GM19193 (cell line): ENCODE measurements around the gene ADCY1.

Experiments
- POLR2A ChIP-seq: IDR thresholded peaks from 4 replicates; pipeline ENCODE4 v1.6.1; 2011; ENCODE audit not compliant: insufficient read depth, insufficient read length; ENCODE audit errors: extremely low read depth

Gene ADCY1

GRCh38 chr7:45689011-45689796 lies 115.0 kb downstream of the ADCY1 start:
- TF ChIP-seq POLR2A, result no peak

- no peak for TF ChIP-seq POLR2A
Observed at GRCh38 chr7:45689797-45690761, 115.9 kb downstream of the ADCY1 start.

GRCh38 chr7:45690762-45691150 lies 116.6 kb downstream of the ADCY1 start:
- TF ChIP-seq POLR2A, result no peak

DNA sequence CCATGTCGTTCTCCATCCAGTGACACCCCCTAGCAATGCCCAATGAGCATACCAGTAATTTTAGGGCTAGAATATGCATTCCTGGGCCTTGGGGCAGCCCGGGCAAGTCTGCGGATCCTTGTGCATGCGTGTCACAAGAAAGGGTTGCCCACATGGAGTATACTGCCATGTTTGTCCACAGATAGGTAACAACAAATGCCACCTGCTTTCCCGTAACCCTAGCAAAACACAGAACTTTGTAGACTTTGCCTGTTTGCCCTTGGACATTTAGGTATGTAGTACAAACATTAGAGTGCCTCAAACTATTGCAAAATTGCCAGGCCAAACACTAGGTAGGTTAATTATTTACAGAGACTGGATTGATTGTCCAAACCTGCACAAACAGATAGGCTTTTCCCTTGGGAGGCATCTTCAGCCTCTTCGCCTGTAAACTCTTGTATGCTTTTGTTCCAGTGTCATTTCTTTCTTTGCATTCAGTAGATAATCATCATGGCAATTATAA lies 117.0 kb downstream of the ADCY1 start:
- no peak for TF ChIP-seq POLR2A

DNA sequence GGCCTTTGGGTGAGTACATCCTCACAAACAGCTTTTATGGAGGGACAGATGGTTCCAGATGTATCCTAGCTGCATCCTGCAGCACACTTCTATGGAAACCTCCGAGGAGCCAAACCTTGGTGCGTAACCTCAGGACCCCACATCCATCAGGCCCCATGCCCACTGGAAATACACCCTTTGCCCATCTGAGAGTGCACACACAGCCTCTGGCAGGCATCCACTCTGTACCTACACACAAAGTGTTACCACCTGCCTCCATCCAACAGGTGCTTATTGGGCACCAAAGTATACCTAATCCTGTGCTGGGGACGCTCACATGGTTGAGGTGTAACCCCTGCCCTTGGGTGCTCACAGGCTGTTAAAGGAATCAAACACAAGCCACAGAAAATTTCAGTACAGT lies 117.9 kb downstream of the ADCY1 start:
- TF ChIP-seq POLR2A, result no peak

- TF ChIP-seq POLR2A, result no peak
Observed at GRCh38 chr7:45695249-45695995, 121.3 kb downstream of the ADCY1 start.

DNA sequence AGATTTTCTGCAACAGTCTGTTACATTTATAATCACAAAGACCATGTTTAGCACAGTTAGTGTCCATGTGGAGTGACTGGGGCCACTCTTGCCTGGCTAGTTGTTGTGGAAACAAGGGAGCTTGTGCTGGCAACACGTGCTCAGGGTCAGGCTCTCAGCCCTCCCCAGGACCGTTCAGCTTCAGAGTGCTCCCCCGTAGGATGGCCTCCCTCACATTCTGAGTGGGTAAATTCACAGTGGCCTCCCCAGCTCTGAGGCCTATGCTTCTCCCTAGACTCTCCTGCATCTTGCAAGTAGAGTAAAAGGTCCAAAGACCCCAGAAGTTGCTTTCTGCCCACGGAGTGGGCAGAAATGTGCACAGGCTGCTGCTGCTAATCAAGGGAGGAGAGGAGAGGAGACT lies 122.3 kb downstream of the ADCY1 start:
- TF ChIP-seq POLR2A, result no peak

GRCh38 chr7:45697576-45698136 lies 123.5 kb downstream of the ADCY1 start:
- TF ChIP-seq POLR2A, result no peak

- no peak for TF ChIP-seq POLR2A
Observed at GRCh38 chr7:45698303-45699014, 124.3 kb downstream of the ADCY1 start.

DNA sequence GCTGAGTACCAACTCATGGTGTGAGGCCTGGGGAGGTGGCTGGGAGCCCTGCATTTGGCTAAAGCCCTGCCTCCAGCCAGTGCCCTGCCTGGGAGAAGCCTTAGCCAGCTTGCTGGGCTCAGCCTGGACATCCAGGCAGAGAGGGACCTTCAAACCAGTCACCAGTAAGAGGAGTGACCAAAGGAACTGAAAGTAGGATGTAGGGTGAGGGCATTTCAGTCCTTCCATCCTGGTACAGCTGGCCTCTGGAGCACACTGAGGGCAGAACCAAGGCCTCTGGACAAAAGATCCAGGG lies 124.8 kb downstream of the ADCY1 start:
- no peak for TF ChIP-seq POLR2A

DNA sequence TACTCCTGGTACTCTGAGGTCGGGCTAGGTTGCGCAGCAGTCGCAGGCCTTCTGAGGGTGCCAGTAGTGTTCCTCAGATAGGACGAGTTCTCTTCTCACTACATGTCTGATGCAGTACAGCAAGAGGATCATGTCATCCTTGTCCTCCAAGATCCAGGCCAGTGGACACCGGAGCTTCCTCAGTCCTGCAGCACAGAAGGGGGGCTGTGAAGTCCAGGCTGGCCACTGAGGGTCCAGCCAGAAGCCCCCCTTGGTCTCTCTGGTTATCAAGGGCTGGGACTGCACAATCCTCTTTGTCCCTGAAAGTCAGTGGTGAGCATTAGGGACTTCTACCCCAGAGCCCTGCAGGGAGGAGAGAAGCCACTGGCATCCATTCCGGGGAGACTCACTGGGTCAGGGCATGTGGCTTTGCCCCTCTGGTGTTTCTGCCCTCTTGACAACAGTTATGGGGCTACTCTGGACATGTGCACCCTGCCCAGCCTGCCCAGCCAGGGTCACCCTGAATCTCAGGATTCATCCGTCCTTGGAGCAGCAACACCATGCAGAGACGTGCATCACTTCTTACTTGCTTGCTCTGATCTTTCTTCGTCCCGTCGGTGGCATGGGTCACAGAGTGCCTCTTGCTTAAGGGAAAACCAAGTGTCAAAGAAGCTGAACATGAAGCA lies 125.7 kb downstream of the ADCY1 start:
- TF ChIP-seq POLR2A, result no peak

- no peak for TF ChIP-seq POLR2A
Observed at GRCh38 chr7:45700556-45700955, 126.4 kb downstream of the ADCY1 start.

GRCh38 chr7:45701701-45702510 lies 127.7 kb downstream of the ADCY1 start:
- TF ChIP-seq POLR2A, result no peak
